ENCODE measurements around the gene CNGA4.

- no peak for TF ChIP-seq CTCF (IDR thresholded peaks at IDR 0.05)
- no peak for TF ChIP-seq POLR2A (IDR thresholded peaks at IDR 0.05)
Observed at GRCh38 chr11:6258141-6258540, 19.3 kb downstream of the CNGA4 start.
